ENCODE results near the gene SEPTIN10. TPM values are rescaled to one million over a fixed set of nuclear protein-coding genes. Genes with fewer than 3 reads are reported as not detected.
A peak's percentile ranks its signal among the peaks of the same experiment; 100 is the strongest.

The SEPTIN10 gene
- total and polyA plus RNA-seq, 2 donors (not counting 1 experiment from before 2014, with no cell fraction given) = 90.3 to 99.4 TPM

GRCh38 chr2:109511168-109511567, 102.6 kb downstream of the SEPTIN10 start:
- H2AFZ ChIP-seq (ENCODE audit: low read length) = no peak overlapping the region
- H3K9ac ChIP-seq (ENCODE audit: insufficient read depth, low read length) = no peak overlapping the region
- H3K36me3 ChIP-seq (ENCODE audit: control insufficient read depth, insufficient read depth, low read length) = no peaks in the 10 kb centered on the region
- peaks cover 12% of the 10 kb centered on the region for H3K4me1 ChIP-seq (ENCODE audit: control insufficient read depth, extremely low read depth, insufficient read depth, low read length)
- no peak overlapping the region for H3K27ac ChIP-seq (ENCODE audit: insufficient read depth, low read length)
- no peak overlapping the region for H3K4me2 ChIP-seq (ENCODE audit: extremely low read depth, insufficient read depth, low read length)
- TF ChIP-seq CTCF (conservative IDR thresholded peaks at IDR 0.05 in 1 of 2, IDR thresholded peaks at IDR 0.05 in 1 of 2; ENCODE audit: low read depth in 1 of 2, low read length in 2 of 2) (no peak), EZH2 (IDR thresholded peaks at IDR 0.05; ENCODE audit: low read length, missing control alignments) (no peak)
- DNase-seq (ENCODE audit: low read depth in 2 of 2) = no peak
- H4K20me1 ChIP-seq (ENCODE audit: control insufficient read depth, extremely low read depth, insufficient read depth, low read length) = no peaks in the 10 kb centered on the region
- no peak overlapping the region for H3K4me3 ChIP-seq (replicated peaks in 1 of 4; ENCODE audit: control extremely low read depth in 1 of 4, insufficient read depth in 1 of 4, low read depth in 3 of 4, low read length in 4 of 4)
- no peaks in the 10 kb centered on the region for H3K27me3 ChIP-seq (ENCODE audit: control insufficient read depth, insufficient read depth, low read length)
- H3K79me2 ChIP-seq (ENCODE audit: control insufficient read depth, insufficient read depth, low read length) = no peaks in the 10 kb centered on the region
- H3K9me3 ChIP-seq (ENCODE audit: control insufficient read depth, insufficient read depth, low read depth, low read length) = no peaks in the 10 kb centered on the region

DNA sequence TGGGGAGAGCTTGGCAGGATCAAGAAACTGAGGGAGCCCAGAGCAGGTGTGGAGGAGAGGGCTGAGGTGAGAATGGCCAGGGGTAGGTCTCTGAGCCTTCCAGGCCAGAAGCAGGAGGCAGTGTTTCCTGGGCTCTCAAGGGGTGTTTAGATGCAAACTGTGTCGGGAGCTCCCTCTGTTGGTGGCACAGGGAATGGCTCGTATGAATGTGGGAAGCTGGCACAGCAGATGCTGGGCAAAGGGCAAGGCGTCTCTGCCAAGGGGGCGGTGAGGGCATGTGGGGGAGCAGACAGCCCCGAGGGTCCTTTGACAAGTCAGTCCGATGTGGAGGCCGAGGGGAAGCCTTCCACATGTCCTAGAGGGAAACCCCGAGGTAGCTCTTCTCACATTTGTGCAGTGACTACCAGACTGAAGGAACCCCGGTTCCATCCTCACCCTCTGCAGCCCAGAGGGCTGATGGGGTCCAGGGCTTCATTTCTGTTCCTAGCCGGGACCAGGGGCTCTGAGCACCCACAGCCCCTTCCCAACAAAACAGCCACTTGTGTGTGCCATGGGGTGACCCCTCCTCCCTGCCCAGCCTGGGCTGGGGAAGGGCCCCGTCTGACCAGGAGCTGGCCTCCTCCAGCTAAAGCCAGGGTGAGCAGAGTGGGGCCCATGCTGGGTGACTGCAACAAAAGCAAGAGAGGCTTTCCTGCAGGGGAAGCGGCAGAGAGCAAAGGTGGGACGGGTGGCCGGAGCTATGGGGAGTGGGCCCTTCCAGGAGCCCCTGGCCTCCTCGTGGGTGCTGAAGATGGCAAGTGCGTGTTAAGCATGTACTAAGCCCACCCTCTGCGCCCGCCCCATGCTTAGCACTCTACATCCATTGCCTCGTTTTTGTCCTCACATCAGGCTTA, 103.4 kb downstream of the SEPTIN10 start:
- H3K36me3 ChIP-seq (ENCODE audit: control insufficient read depth, insufficient read depth, low read length) = no peaks in the 10 kb centered on the region
- H3K9me3 ChIP-seq (ENCODE audit: control insufficient read depth, insufficient read depth, low read depth, low read length) = no peaks in the 10 kb centered on the region
- H4K20me1 ChIP-seq (ENCODE audit: control insufficient read depth, extremely low read depth, insufficient read depth, low read length) = no peaks in the 10 kb centered on the region
- H3K9ac ChIP-seq (ENCODE audit: insufficient read depth, low read length) = no peak overlapping the region
- no peak overlapping the region for H3K27ac ChIP-seq (ENCODE audit: insufficient read depth, low read length)
- no peak overlapping the region for H3K4me2 ChIP-seq (ENCODE audit: extremely low read depth, insufficient read depth, low read length)
- peaks cover 12% of the 10 kb centered on the region for H3K4me1 ChIP-seq (ENCODE audit: control insufficient read depth, extremely low read depth, insufficient read depth, low read length)
- TF ChIP-seq EZH2 (IDR thresholded peaks at IDR 0.05; ENCODE audit: low read length, missing control alignments) (no peak), CTCF (conservative IDR thresholded peaks at IDR 0.05 in 1 of 2, IDR thresholded peaks at IDR 0.05 in 1 of 2; ENCODE audit: low read depth in 1 of 2, low read length in 2 of 2) (peak; percentile 95 to 98)
- H3K27me3 ChIP-seq (ENCODE audit: control insufficient read depth, insufficient read depth, low read length) = no peaks in the 10 kb centered on the region
- H3K4me3 ChIP-seq (replicated peaks in 1 of 4; ENCODE audit: control extremely low read depth in 1 of 4, insufficient read depth in 1 of 4, low read depth in 3 of 4, low read length in 4 of 4) = no peak overlapping the region
- no peaks in the 10 kb centered on the region for H3K79me2 ChIP-seq (ENCODE audit: control insufficient read depth, insufficient read depth, low read length)
- H2AFZ ChIP-seq (ENCODE audit: low read length) = no peak overlapping the region
- DNase-seq (ENCODE audit: low read depth in 2 of 2) = peak; percentile 49 to 81

- Histone ChIP-seq H3K4me2 (ENCODE audit: extremely low read depth, insufficient read depth, low read length) (no peak overlapping the region), H4K20me1 (ENCODE audit: control insufficient read depth, extremely low read depth, insufficient read depth, low read length) (no peaks in the 10 kb centered on the region), H3K9ac (ENCODE audit: insufficient read depth, low read length) (no peak overlapping the region), H3K36me3 (ENCODE audit: control insufficient read depth, insufficient read depth, low read length) (no peaks in the 10 kb centered on the region), H3K4me3 (replicated peaks in 1 of 4; ENCODE audit: control extremely low read depth in 1 of 4, insufficient read depth in 1 of 4, low read depth in 3 of 4, low read length in 4 of 4) (no peak overlapping the region), H3K4me1 (ENCODE audit: control insufficient read depth, extremely low read depth, insufficient read depth, low read length) (peaks cover 3% of the 10 kb centered on the region), H3K27me3 (ENCODE audit: control insufficient read depth, insufficient read depth, low read length) (no peaks in the 10 kb centered on the region), H2AFZ (ENCODE audit: low read length) (no peak overlapping the region), H3K27ac (ENCODE audit: insufficient read depth, low read length) (no peak overlapping the region), H3K79me2 (ENCODE audit: control insufficient read depth, insufficient read depth, low read length) (no peaks in the 10 kb centered on the region), H3K9me3 (ENCODE audit: control insufficient read depth, insufficient read depth, low read depth, low read length) (no peaks in the 10 kb centered on the region)
- DNase-seq (ENCODE audit: low read depth in 2 of 2) = no peak
- TF ChIP-seq EZH2 (IDR thresholded peaks at IDR 0.05; ENCODE audit: low read length, missing control alignments) (no peak), CTCF (conservative IDR thresholded peaks at IDR 0.05 in 1 of 2, IDR thresholded peaks at IDR 0.05 in 1 of 2; ENCODE audit: low read depth in 1 of 2, low read length in 2 of 2) (no peak)
Measured at GRCh38 chr2:109508556-109508955, 105.2 kb downstream of the SEPTIN10 start.
